Activated CD8-positive, alpha-beta T cell treated with anti-CD3 and anti-CD28 coated beads for 36 hours (primary cell): ENCODE results near the gene B3GNT8. TPM values are rescaled to one million over a fixed set of nuclear protein-coding genes. Genes with fewer than 3 reads are reported as not detected.

Experiments used
- ATAC-seq: fragments of 200-7000 bp; cut with Tn5 transposase; one replicate; pipeline ENCODE4 v1.10.0; 2021; ENCODE audit warnings: mild to moderate bottlenecking, moderate library complexity
- CTCF ChIA-PET: fragments of 350-600 bp; sonication (Branson Sonifier 250); formaldehyde crosslinking; loops from one replicate; lab custom pipeline; 2021; ENCODE audit warnings: antibody characterized with exemption; lab: Charles Lee
- POLR2A ChIA-PET: fragments of 350-600 bp; sonication (Branson Sonifier 250); formaldehyde crosslinking; loops from one replicate; lab custom pipeline; 2021; ENCODE audit warnings: antibody characterized with exemption; lab: Charles Lee
- DNase-seq: peaks from one replicate; pipeline ENCODE4 v3.0.0-alpha.2; 2020
- H3K27ac Mint-ChIP-seq: one replicate; pipeline ENCODE4 v1.8.0; 2021; ENCODE audit warnings: mild to moderate bottlenecking, mixed read lengths
- H3K27me3 Mint-ChIP-seq: one replicate; pipeline ENCODE4 v1.8.0; 2021; ENCODE audit warnings: mixed read lengths
- H3K36me3 Mint-ChIP-seq: one replicate; pipeline ENCODE4 v1.8.0; 2021; ENCODE audit warnings: low read depth, mixed read lengths
- H3K4me1 Mint-ChIP-seq: one replicate; pipeline ENCODE4 v1.8.0; 2021; ENCODE audit warnings: low read depth, mixed read lengths
- H3K4me3 Mint-ChIP-seq: one replicate; pipeline ENCODE4 v1.8.0; 2021; ENCODE audit warnings: mild to moderate bottlenecking, moderate library complexity, mixed read lengths
- H3K9me3 Mint-ChIP-seq: one replicate; pipeline ENCODE4 v1.8.0; 2021; ENCODE audit warnings: mixed read lengths
- intact Hi-C: fragments of 100-400 bp; cut with micrococcal nuclease; formaldehyde crosslinking; loops from one replicate; pipeline ENCODE4 v1.10.0; 2022
- total RNA-seq, 2 experiments: library from RNA; stranded (reverse); gene quantifications; one replicate each; pipeline ENCODE4 v1.2.3, GENCODE V29; 2021
- TF ChIP-seq, protein P1 (sequence below): fragments of 200-600 bp; IDR thresholded peaks from one replicate; pipeline ENCODE4 v1.8.0; 2022; ENCODE audit warnings: antibody characterized with exemption, mild to moderate bottlenecking

The B3GNT8 gene
- total RNA-seq, 2 experiments from 2014 or later, result 0.59 to 1.1 TPM

DNA sequence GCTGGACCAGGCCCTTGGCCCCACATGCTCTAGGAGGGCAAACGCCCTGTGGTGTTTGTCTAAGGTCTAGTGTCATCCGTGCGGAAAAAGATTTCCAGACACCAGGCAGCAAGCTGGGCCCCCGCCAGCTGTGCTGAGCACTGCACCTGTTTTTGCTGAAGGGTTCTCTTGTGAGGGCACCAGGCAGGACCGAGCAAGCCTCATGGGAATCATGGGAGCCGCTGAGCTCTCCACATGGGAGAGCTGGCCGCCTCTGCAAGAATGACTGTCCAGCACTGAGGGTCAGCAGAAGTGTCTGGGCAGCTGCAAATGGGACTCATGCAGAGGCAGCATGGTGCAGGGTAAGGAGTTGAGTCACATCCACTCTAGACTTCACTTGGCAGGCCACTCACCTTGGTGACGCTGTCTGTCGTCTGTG, 12.0 kb downstream of the B3GNT8 start:
- H3K27ac Mint-ChIP-seq, result no peak overlapping the region
- POLR2A ChIA-PET, result interaction anchor here (1.3 to 1.4 kb wide), 2 partner anchors 9 to 37 kb away, joined by 3 to 4 read pairs; no protein-coding TSS in a partner anchor
- TF ChIP-seq, protein P1, sequence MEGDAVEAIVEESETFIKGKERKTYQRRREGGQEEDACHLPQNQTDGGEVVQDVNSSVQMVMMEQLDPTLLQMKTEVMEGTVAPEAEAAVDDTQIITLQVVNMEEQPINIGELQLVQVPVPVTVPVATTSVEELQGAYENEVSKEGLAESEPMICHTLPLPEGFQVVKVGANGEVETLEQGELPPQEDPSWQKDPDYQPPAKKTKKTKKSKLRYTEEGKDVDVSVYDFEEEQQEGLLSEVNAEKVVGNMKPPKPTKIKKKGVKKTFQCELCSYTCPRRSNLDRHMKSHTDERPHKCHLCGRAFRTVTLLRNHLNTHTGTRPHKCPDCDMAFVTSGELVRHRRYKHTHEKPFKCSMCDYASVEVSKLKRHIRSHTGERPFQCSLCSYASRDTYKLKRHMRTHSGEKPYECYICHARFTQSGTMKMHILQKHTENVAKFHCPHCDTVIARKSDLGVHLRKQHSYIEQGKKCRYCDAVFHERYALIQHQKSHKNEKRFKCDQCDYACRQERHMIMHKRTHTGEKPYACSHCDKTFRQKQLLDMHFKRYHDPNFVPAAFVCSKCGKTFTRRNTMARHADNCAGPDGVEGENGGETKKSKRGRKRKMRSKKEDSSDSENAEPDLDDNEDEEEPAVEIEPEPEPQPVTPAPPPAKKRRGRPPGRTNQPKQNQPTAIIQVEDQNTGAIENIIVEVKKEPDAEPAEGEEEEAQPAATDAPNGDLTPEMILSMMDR, result no peak
- CTCF ChIA-PET, result no interaction called here
- H3K36me3 Mint-ChIP-seq, result peaks cover 18% of the 10 kb centered on the region
- peaks cover under 1% of the 10 kb centered on the region for H3K4me1 Mint-ChIP-seq
- DNase-seq, result no peak
- no peaks in the 10 kb centered on the region for H3K9me3 Mint-ChIP-seq
- H3K4me3 Mint-ChIP-seq, result no peak overlapping the region
- H3K27me3 Mint-ChIP-seq, result no peaks in the 10 kb centered on the region
- intact Hi-C loops, result no loop called here
- ATAC-seq, result no peak

DNA sequence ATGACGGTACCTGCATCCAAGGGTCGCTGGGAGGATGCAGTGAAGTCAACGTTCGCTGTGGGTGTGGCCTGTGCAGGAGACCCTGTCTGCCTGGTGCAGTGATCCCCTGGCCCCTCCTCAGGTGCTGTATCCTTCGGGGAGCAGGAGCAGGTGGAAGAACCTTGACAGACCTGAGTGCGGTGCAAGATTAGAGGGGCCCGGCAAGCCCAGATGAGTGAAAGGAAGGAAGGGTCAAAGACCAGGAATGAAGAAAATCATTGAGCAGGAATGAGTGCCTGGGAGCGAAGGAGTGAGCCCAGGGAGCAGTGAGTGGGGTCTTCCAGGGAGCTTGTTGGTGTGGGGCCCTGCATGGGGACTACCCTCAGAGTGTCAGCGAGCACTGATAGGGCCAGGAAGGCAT, 12.7 kb downstream of the B3GNT8 start:
- Mint-ChIP-seq H3K4me3 (no peak overlapping the region), H3K4me1 (peaks cover 5% of the 10 kb centered on the region), H3K27me3 (no peaks in the 10 kb centered on the region), H3K36me3 (peaks cover 18% of the 10 kb centered on the region), H3K9me3 (no peaks in the 10 kb centered on the region), H3K27ac (no peak overlapping the region)
- no peak for DNase-seq
- no peak for ATAC-seq
- POLR2A ChIA-PET, result interaction anchor here (1.3 to 1.4 kb wide), 2 partner anchors 9 to 37 kb away, joined by 3 to 4 read pairs; no protein-coding TSS in a partner anchor
- TF ChIP-seq, protein P1, result no peak
- CTCF ChIA-PET, result no interaction called here
- intact Hi-C loops, result no loop called here

- intact Hi-C loops, result no loop called here
- H3K9me3 Mint-ChIP-seq, result no peaks in the 10 kb centered on the region
- ATAC-seq (no peak), DNase-seq (no peak)
- no peak overlapping the region for H3K27ac Mint-ChIP-seq
- H3K27me3 Mint-ChIP-seq, result no peaks in the 10 kb centered on the region
- CTCF ChIA-PET, result no interaction called here
- H3K36me3 Mint-ChIP-seq, result peaks cover 14% of the 10 kb centered on the region
- H3K4me3 Mint-ChIP-seq, result no peak overlapping the region
- peaks cover 10% of the 10 kb centered on the region for H3K4me1 Mint-ChIP-seq
- POLR2A ChIA-PET, result interaction anchor here (1.3 kb wide), 1 partner anchor 36 kb away, joined by 3 read pairs; no protein-coding TSS in a partner anchor
- TF ChIP-seq, protein P1, result no peak
Measured at GRCh38 chr19:41413947-41414346, 13.2 kb downstream of the B3GNT8 start.

DNA sequence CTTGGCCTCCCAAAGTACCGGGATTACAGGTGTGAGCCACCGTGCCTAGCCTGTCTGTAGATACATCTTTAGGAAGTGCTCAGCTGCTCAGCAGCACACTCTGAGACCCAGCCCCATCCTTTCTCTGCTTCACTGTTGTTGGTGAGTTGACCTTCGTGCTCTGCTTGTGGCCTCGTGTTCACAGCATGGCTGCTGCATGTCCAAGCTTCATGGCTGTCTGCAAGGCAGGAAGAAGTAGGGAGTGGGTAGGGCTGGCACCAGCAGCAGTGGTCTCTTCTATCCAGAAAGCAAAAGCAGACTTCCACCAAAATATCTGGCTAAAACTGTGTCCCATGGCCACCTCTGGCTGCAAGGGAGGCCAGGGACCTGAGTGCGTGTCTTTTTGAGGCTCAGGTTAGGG, 14.2 kb downstream of the B3GNT8 start:
- Mint-ChIP-seq H3K36me3 (peaks cover 11% of the 10 kb centered on the region), H3K4me1 (peaks cover 10% of the 10 kb centered on the region), H3K9me3 (no peaks in the 10 kb centered on the region), H3K27me3 (no peaks in the 10 kb centered on the region), H3K4me3 (no peak overlapping the region), H3K27ac (no peak overlapping the region)
- ChIA-PET POLR2A (interaction anchor here (1.1 kb wide), 1 partner anchor 9 kb away, joined by 3 read pairs; no protein-coding TSS in a partner anchor), CTCF (no interaction called here)
- TF ChIP-seq, protein P1, result no peak
- intact Hi-C loops, result no loop called here
- DNase-seq (no peak), ATAC-seq (no peak)

- H3K4me1 Mint-ChIP-seq, result peaks cover 12% of the 10 kb centered on the region
- no peaks in the 10 kb centered on the region for H3K27me3 Mint-ChIP-seq
- ChIA-PET CTCF (no interaction called here), POLR2A (no interaction called here)
- H3K36me3 Mint-ChIP-seq, result peaks cover 13% of the 10 kb centered on the region
- intact Hi-C loops, result no loop called here
- no peak for ATAC-seq
- H3K4me3 Mint-ChIP-seq, result no peak overlapping the region
- no peak for DNase-seq
- no peak overlapping the region for H3K27ac Mint-ChIP-seq
- H3K9me3 Mint-ChIP-seq, result no peaks in the 10 kb centered on the region
- TF ChIP-seq, protein P1, result no peak
Measured at GRCh38 chr19:41411968-41412265, 15.3 kb downstream of the B3GNT8 start.
